Endothelial cell of umbilical vein (primary cell): Measurements from ENCODE around the gene RHOBTB1.

ENCODE experiments used
- POLR2A ChIP-seq: IDR thresholded peaks from 2 replicates; pipeline ENCODE4 v1.6.1; 2012; ENCODE audit warnings: low read depth, mild to moderate bottlenecking, control low read depth, low read length
- TF ChIP-seq, protein P1 (sequence below): IDR thresholded peaks from 2 replicates; pipeline ENCODE4 v1.6.1; 2011; ENCODE audit not compliant: insufficient read depth, insufficient read length

DNA sequence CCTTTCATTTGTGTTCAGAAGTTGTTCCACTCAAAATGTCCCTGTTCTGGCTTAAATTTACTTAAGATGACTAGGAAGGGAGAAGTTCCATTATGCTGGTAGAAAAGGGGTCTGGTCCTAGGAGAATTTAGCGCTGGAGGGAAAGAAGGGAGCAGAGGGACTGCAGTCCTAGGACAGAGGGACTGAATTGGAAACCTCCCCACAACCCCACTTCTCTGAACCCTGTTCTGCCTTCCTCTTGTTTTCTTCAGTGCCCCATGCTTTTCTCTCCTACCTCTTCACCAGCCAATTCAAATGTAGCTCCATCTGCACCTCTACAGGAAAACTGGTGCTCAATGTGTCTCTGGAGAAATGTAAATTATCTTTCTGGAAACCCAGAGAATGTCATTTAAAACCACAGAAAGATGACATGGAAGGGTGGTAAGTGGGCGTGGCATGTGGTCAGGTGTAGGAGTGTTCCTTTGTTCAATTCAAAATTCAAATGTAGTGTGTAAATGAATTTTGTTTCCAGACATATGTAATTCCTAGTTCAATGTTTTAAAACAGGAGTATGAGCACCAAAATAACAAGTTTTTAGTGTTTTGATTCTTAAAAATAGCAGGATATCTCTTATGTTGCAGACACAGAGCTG lies 24.0 kb upstream of the RHOBTB1 start:
- TF ChIP-seq, protein P1, sequence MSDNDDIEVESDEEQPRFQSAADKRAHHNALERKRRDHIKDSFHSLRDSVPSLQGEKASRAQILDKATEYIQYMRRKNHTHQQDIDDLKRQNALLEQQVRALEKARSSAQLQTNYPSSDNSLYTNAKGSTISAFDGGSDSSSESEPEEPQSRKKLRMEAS, result no peak
- no peak for TF ChIP-seq POLR2A
